Measurements from ENCODE around the gene BMPR1A. TPM values are rescaled to one million over a fixed set of nuclear protein-coding genes. Genes with fewer than 3 reads are reported as not detected.

The BMPR1A gene
- total RNA-seq, 4 donors from 2014 or later, result 5.2 to 40.2 (median 26.0) TPM

- no peak for DNase-seq
- H3K27ac ChIP-seq, result peak overlapping the region in 1 of 4 donors; percentile 97
These were observed 47.5 kb upstream of the BMPR1A start for GRCh38 chr10:86708783-86709380.

GRCh38 chr10:86709396-86710185 is 46.8 kb upstream of the BMPR1A start:
- WGBS, 2 donors, result 90 to 94% methylated on average over 6 to 8 of the region's 16 CpGs
- Histone ChIP-seq H3K27me3 (peaks cover 0 to 23% (median 0%) of the 10 kb centered on the region in 4 donors), H3K4me1 (peaks cover 6 to 30% (median 12%) of the 10 kb centered on the region in 3 donors), H3K4me3 (no peak overlapping the region), H3K9me3 (no peaks in the 10 kb centered on the region), H3K27ac (peak overlapping the region in 2 of 4 donors; percentile 33 to 97), H3K36me3 (no peaks in the 10 kb centered on the region)
- no peak for DNase-seq
- intact Hi-C loops (cut with DNase I), result no loop called here
- TF ChIP-seq POLR2A (IDR thresholded peaks at IDR 0.05) (no peak), CTCF (IDR thresholded peaks at IDR 0.05) (no peak)

More at GRCh38 chr10:86708783-86709380, 47.5 kb upstream of the BMPR1A start:
- no peak for TF ChIP-seq POLR2A (IDR thresholded peaks at IDR 0.05)
- no peak for TF ChIP-seq CTCF (IDR thresholded peaks at IDR 0.05)
- Histone ChIP-seq H3K9me3 (no peaks in the 10 kb centered on the region), H3K27me3 (peaks cover 0 to 23% (median 0%) of the 10 kb centered on the region in 4 donors), H3K36me3 (no peaks in the 10 kb centered on the region), H3K4me3 (no peak overlapping the region), H3K4me1 (peaks cover 6 to 30% (median 12%) of the 10 kb centered on the region in 3 donors)
- intact Hi-C loops (cut with DNase I), result no loop called here
- 52 to 79% methylated on average over 3 to 4 of the region's 5 CpGs for WGBS, 2 donors

GRCh38 chr10:86710987-86711512 is 45.4 kb upstream of the BMPR1A start:
- Histone ChIP-seq H3K4me3 (peak overlapping the region; percentile 72 to 97 (median 78)), H3K27ac (peak overlapping the region; percentile 94 to 98 (median 96)), H3K36me3 (no peaks in the 10 kb centered on the region), H3K4me1 (peaks cover 6 to 30% (median 12%) of the 10 kb centered on the region in 3 donors), H3K9me3 (no peaks in the 10 kb centered on the region), H3K27me3 (peaks cover 0 to 31% (median 0%) of the 10 kb centered on the region in 4 donors)
- WGBS, 2 donors, result 7 to 16% methylated on average over 7 to 13 of the region's 46 CpGs
- DNase-seq, result no peak
- TF ChIP-seq POLR2A (IDR thresholded peaks at IDR 0.05) (peak in 2 of 4 donors; percentile 78 to 83), CTCF (IDR thresholded peaks at IDR 0.05) (peak; percentile 80 to 93 (median 88))
- intact Hi-C loops (cut with DNase I), result no loop called here

GRCh38 chr10:86711513-86712316 is 44.7 kb upstream of the BMPR1A start:
- no peak for DNase-seq
- H3K4me1 ChIP-seq, result peaks cover 6 to 30% (median 12%) of the 10 kb centered on the region in 3 donors
- intact Hi-C loops (cut with DNase I), result no loop called here
- no peak for TF ChIP-seq POLR2A (IDR thresholded peaks at IDR 0.05)
- TF ChIP-seq CTCF (IDR thresholded peaks at IDR 0.05), result no peak
- H3K9me3 ChIP-seq, result no peaks in the 10 kb centered on the region
- peak overlapping the region; percentile 94 to 98 (median 96) for H3K27ac ChIP-seq
- 0% methylated on average over 12 to 20 of the region's 82 CpGs for WGBS, 2 donors
- peaks cover 0 to 31% (median 0%) of the 10 kb centered on the region in 4 donors for H3K27me3 ChIP-seq
- H3K36me3 ChIP-seq, result no peaks in the 10 kb centered on the region
- H3K4me3 ChIP-seq, result peak overlapping the region; percentile 72 to 97 (median 78)

Data from esophagus squamous epithelium (tissue), 5 donors.